Fibroblast of lung (primary cell): ENCODE measurements around the gene IL1RAPL2. TPM values are rescaled to one million over a fixed set of nuclear protein-coding genes. Genes with fewer than 3 reads are reported as not detected.
A peak's percentile ranks its signal among the peaks of the same experiment; 100 is the strongest.

Source experiments
- DNase-seq, 2 donors: peaks; one replicate each; pipeline versions ENCODE4 v3.0.0 to v3.0.0-alpha.2; 2010; ENCODE audit warnings: low read depth in 2 of 2
- H2AFZ ChIP-seq: 2 replicates; pipeline ENCODE4 v1.5.1; 2012; ENCODE audit warnings: low read length, control low read depth, inconsistent platforms
- H3K27ac ChIP-seq: 2 replicates; pipeline ENCODE4 v1.5.1; 2011; ENCODE audit warnings: low read length, control low read depth; ENCODE audit not compliant: insufficient read depth
- H3K27me3 ChIP-seq: 2 replicates; pipeline ENCODE4 v1.5.1; 2011; ENCODE audit warnings: mild to moderate bottlenecking, low read length; ENCODE audit not compliant: control insufficient read depth, insufficient read depth
- H3K36me3 ChIP-seq: 2 replicates; pipeline ENCODE4 v1.5.1; 2011; ENCODE audit warnings: low read length; ENCODE audit not compliant: control insufficient read depth, insufficient read depth
- H3K4me1 ChIP-seq: 2 replicates; pipeline ENCODE4 v1.5.1; 2011; ENCODE audit warnings: low read length; ENCODE audit not compliant: control insufficient read depth, insufficient read depth; ENCODE audit errors: extremely low read depth
- H3K4me2 ChIP-seq: 2 replicates; pipeline ENCODE4 v1.5.1; 2011; ENCODE audit warnings: low read length, control low read depth; ENCODE audit not compliant: insufficient read depth; ENCODE audit errors: extremely low read depth
- H3K4me3 ChIP-seq, 4 experiments: fragments of 200-600 bp in 1 of 4; sonication (generic) in 1 of 4; replicated peaks in 1 of 4; 2 replicates each; pipeline ENCODE4 v1.5.1; 2011 to 2016; ENCODE audit warnings: low read length in 4 of 4, low read depth in 3 of 4, mild to moderate bottlenecking in 3 of 4, control low read depth in 2 of 4, inconsistent platforms in 1 of 4, mixed read lengths in 1 of 4; ENCODE audit not compliant: insufficient read depth in 1 of 4; ENCODE audit errors: control extremely low read depth in 1 of 4
- H3K79me2 ChIP-seq: 2 replicates; pipeline ENCODE4 v1.5.1; 2012; ENCODE audit warnings: mild to moderate bottlenecking, low read length, inconsistent platforms; ENCODE audit not compliant: control insufficient read depth, insufficient read depth
- H3K9ac ChIP-seq: 2 replicates; pipeline ENCODE4 v1.5.1; 2011; ENCODE audit warnings: mild to moderate bottlenecking, low read length, control low read depth; ENCODE audit not compliant: insufficient read depth
- H3K9me3 ChIP-seq: 2 replicates; pipeline ENCODE4 v1.5.1; 2012; ENCODE audit warnings: low read depth, low read length; ENCODE audit not compliant: control insufficient read depth, insufficient read depth
- H4K20me1 ChIP-seq: 2 replicates; pipeline ENCODE4 v1.5.1; 2011; ENCODE audit warnings: low read length; ENCODE audit not compliant: control insufficient read depth, insufficient read depth; ENCODE audit errors: extremely low read depth
- CTCF ChIP-seq, 2 donors: IDR thresholded peaks in 1 of 2; conservative IDR thresholded peaks in 1 of 2; 1 replicate in 1 of 2; 2 replicates in 1 of 2; pipeline ENCODE4 v1.5.1; 2011 to 2012; ENCODE audit warnings: low read length in 2 of 2, control low read depth in 1 of 2, inconsistent platforms in 1 of 2, low read depth in 1 of 2, mild to moderate bottlenecking in 1 of 2
- EZH2 ChIP-seq: IDR thresholded peaks from 2 replicates; pipeline ENCODE4 v1.5.1; 2012; ENCODE audit warnings: low read length, control low read depth, mild to moderate bottlenecking; ENCODE audit errors: missing control alignments
- polyA plus RNA-seq, 2 donors: library from polyadenylated mRNA; depleted of rRNA in 1 of 2; stranded (reverse) in 1 of 2; unstranded in 1 of 2; fragments of >200 nt; gene quantifications; 2 replicates each; pipeline ENCODE4 v1.2.1, GENCODE V29; 2011 to 2012; ENCODE audit warnings: missing spikeins in 1 of 2
- total RNA-seq: library from RNA; depleted of rRNA; stranded (reverse); fragments of >200 nt; gene quantifications from 2 replicates; pipeline ENCODE4 v1.2.1, GENCODE V29; 2014

Gene IL1RAPL2
- total and polyA plus RNA-seq, 2 donors (not counting 1 experiment from before 2014, with no cell fraction given) = 0.22 TPM; not detected in 1

GRCh38 chrX:105483011-105483410 lies 917.0 kb downstream of the IL1RAPL2 start:
- Histone ChIP-seq H3K27ac (no peak overlapping the region), H2AFZ (no peak overlapping the region), H3K4me1 (no peaks in the 10 kb centered on the region), H3K9ac (no peak overlapping the region), H3K79me2 (no peaks in the 10 kb centered on the region), H3K9me3 (no peaks in the 10 kb centered on the region), H3K36me3 (no peaks in the 10 kb centered on the region), H3K4me2 (no peak overlapping the region), H4K20me1 (no peaks in the 10 kb centered on the region), H3K4me3 (no peak overlapping the region), H3K27me3 (no peaks in the 10 kb centered on the region)
- no peak for TF ChIP-seq CTCF (conservative IDR thresholded peaks at IDR 0.05 in 1 of 2, IDR thresholded peaks at IDR 0.05 in 1 of 2; ENCODE audit: low read depth in 1 of 2, low read length in 2 of 2)
- TF ChIP-seq EZH2 = no peak
- DNase-seq = peak; percentile 47 to 60

- Histone ChIP-seq H3K27ac (no peak overlapping the region), H3K79me2 (no peaks in the 10 kb centered on the region), H3K27me3 (no peaks in the 10 kb centered on the region), H3K4me3 (no peak overlapping the region), H3K36me3 (no peaks in the 10 kb centered on the region), H3K4me1 (no peaks in the 10 kb centered on the region), H3K4me2 (no peak overlapping the region), H3K9ac (no peak overlapping the region), H4K20me1 (no peaks in the 10 kb centered on the region), H2AFZ (no peak overlapping the region), H3K9me3 (no peaks in the 10 kb centered on the region)
- DNase-seq = peak in 1 of 2 donors; percentile 37
- no peak for TF ChIP-seq CTCF (conservative IDR thresholded peaks at IDR 0.05 in 1 of 2, IDR thresholded peaks at IDR 0.05 in 1 of 2; ENCODE audit: low read depth in 1 of 2, low read length in 2 of 2)
- TF ChIP-seq EZH2 = no peak
Observed at GRCh38 chrX:105488716-105489115, 922.7 kb downstream of the IL1RAPL2 start.

GRCh38 chrX:105495376-105495775 lies 929.4 kb downstream of the IL1RAPL2 start:
- no peaks in the 10 kb centered on the region for H3K9me3 ChIP-seq
- no peaks in the 10 kb centered on the region for H4K20me1 ChIP-seq
- H2AFZ ChIP-seq = no peak overlapping the region
- no peaks in the 10 kb centered on the region for H3K36me3 ChIP-seq
- TF ChIP-seq EZH2 = no peak
- no peak for TF ChIP-seq CTCF (conservative IDR thresholded peaks at IDR 0.05 in 1 of 2, IDR thresholded peaks at IDR 0.05 in 1 of 2; ENCODE audit: low read depth in 1 of 2, low read length in 2 of 2)
- H3K4me2 ChIP-seq = no peak overlapping the region
- H3K79me2 ChIP-seq = no peaks in the 10 kb centered on the region
- peak in 1 of 2 donors; percentile 6 for DNase-seq
- H3K9ac ChIP-seq = no peak overlapping the region
- no peak overlapping the region for H3K4me3 ChIP-seq
- no peak overlapping the region for H3K27ac ChIP-seq
- H3K27me3 ChIP-seq = no peaks in the 10 kb centered on the region
- H3K4me1 ChIP-seq = no peaks in the 10 kb centered on the region
